MV-4-11 (cell line): ENCODE data around the gene CCR3.
A peak's percentile ranks its signal among the peaks of the same experiment; 100 is the strongest.

Source experiments
- DNase-seq: peaks from one replicate; lab custom pipeline; 2025; lab: John Stamatoyannopoulos, UW

CCR3 gene

DNA sequence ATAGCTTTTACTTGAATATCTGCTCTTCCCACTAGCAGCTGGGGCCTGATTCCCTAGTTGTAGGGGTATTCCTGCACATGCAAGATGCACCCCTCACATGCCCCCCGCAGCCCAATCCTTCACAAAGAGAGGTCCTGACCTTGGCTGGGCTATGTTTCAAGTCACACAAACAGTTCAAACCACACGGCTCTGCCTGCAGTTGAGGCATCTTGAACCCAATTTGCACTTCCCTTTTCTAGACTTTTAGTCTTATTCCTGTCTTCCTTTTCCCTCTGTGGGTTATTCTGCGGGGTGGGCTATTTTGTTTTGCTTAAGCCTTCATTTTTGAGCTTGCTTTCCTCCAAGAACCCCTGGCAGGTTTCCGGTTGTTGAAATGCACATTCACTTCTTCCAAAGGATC, 20.9 kb upstream of the CCR3 start:
- peak; percentile 95 for DNase-seq

GRCh38 chr3:46221938-46222337, 20.3 kb upstream of the CCR3 start:
- no peak for DNase-seq

DNA sequence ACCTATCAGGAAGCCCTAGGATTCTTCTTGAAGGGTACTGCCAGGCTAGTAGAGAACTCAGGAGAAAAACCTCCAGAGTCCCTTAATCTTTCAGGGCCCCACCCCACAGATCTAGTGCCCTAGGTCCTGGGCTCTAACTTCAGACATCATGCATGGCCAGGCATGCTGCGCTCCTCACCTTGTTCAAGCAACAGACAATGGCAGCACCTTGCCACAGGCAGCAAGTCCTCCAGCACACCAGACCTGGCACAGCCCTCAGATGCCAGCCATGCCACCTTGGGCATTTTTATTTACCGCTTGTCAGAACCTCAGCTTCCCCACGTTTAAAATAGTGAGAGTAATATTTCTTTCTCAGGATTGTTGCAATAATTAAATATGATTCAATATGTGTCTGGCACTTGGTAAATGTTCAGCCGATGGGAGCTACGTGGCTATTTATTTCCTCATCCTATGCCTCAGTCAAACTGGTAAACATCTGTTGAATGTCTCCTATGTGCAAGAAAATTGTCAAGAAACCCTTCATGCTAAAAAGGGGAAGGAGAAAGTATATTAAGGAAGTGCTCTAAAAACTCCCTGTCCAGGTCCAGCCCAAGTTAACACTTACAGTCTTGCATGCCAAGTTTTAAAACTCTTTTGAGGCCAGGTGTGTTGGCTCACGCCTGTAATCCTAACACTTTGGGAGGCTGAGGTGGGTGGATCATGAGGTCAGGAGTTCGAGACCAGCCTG, 19.7 kb upstream of the CCR3 start:
- peak; percentile 99 for DNase-seq

DNA sequence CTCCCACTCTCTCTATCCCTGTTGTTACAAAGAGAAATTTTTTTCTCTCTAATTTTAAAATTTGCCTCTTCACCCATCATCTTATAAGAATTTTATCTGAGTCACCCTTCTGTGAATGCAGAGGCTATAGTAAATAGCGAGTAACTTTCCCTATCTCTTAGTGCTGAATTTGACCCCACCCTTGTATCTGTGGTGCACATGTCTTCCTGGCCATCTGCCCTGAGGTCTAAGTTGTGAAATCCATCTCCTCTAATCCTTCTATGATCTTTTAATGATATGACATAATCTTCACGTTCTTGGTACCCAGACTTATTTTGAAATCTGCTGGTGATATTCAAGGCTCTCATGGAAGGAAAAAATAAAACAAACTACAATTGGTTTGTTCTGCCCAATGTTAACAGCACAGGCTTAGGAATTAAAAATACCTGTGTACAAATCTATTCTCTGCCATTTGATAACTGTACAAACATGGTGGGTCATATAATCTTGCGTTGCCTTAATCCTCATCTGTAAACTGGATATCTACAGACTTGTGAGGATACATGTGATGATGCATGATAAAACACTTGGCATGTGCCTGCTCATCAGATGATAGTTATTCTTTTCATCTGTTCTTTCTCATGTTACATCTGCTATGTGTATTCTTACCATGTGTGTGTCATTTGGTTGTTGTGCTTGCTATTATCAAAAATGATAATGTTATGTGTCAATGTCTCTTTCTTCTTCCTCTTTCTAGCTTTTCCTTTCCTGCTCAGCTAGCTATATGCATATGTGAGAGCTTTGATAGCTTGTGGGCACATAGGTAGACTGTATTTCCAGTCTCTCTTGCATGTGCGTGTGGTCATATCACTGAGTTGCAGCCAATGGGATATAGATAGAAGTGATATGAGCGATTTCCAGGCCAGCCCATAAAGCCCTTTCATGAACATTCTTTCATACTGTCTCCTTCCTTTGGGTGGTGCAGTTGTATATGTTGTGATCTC, 13.7 kb upstream of the CCR3 start:
- peak; percentile 99 for DNase-seq

GRCh38 chr3:46231323-46231722, 10.9 kb upstream of the CCR3 start:
- DNase-seq = no peak

DNA sequence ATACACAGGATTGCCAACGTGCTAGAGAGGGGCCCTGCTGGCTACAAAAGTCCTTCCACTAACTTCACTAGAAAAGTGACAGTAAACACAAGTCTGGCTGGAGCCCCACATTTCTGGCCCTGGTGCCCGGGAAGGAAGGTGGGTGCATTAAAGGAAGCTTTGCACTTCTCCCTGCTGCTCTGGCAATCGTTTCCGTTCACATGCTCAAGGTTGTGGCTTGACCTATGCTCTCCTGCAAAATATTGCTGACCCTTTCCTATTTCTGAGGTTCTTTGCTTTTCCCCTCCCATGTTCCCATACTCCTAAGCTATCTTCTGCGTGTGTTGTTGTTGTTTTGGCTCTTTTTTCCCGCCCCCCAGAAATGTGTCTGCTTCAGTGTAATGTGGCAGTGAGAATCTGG, 9.1 kb upstream of the CCR3 start:
- DNase-seq = no peak

GRCh38 chr3:46235425-46235824, 6.8 kb upstream of the CCR3 start:
- no peak for DNase-seq

DNA sequence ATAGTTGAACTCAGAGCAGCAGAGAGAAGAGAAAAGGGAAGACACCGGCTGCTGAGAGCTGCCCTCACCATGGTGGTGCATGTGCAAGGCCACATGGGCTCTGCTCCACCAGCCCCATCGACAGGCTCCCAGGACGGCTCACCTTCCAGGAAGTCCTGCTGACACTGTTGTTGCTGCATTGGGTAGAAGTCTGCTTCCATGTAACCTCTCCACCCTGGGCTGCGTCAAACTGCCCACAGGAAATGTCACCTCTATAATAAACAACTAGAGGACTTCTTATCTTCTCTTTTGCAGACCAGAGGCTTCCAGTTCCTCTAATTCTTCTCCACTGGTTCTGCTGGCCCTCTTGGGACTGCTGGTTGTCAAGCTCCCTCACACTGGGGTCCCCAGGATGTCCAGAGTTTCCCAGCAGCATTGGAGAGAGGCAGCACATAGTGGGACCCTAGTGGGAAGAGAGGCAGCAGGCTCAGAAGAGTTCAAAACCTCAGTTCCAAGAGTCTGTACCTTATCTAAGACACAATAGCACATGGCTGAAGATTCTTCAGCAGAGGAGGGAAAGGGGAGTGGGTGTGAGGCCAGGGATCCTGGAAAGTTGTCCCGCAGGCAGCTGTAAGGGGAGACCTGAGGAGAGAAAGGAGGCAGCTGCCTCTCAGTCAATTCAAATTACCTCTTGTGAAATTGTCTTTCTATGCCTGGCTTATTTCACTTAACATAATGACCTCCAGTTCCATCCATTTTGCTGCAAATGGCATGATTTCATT, 5.8 kb upstream of the CCR3 start:
- peak; percentile 67 for DNase-seq

DNA sequence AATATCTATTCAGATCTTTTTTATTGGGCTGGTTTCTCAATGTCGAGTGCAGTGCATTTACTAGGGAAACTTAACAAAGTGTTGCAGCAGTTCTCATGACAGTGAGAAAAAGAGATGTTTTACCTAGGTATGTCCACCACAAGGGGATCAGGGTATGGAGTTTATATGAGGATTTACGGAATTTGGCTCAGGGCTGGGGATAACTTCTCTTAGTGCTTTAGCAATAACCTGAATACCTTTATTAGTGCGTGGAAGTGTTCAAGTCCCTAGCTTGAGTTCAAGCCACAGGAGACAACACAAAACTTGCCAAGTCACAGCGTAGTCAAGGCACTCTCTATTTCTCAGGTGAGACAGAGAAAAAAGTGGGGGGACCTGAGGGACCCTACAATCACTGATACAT, 3.9 kb upstream of the CCR3 start:
- no peak for DNase-seq

- no peak for DNase-seq
Measured at GRCh38 chr3:46239301-46239938, 2.8 kb upstream of the CCR3 start.

GRCh38 chr3:46239952-46240351, 2.3 kb upstream of the CCR3 start:
- no peak for DNase-seq

DNA sequence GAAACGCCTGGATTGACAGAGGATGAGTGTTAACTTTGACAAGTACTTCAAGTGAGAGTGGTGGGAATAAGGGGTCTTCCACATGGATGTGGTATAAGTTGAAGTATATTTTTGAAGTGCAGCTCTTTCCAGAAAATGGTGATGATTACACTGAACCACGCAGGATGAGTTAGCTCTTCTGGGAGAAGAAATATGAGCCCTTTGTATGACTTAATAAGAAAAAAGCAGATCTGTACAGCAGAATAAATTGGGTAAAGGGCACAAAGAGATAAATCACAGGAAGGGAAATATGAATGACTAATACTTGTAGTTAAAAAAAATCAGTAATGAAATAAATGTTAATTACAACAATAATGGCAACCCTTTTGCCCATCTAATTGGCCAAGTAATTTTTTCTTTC, 1.3 kb downstream of the CCR3 start:
- no peak for DNase-seq

DNA sequence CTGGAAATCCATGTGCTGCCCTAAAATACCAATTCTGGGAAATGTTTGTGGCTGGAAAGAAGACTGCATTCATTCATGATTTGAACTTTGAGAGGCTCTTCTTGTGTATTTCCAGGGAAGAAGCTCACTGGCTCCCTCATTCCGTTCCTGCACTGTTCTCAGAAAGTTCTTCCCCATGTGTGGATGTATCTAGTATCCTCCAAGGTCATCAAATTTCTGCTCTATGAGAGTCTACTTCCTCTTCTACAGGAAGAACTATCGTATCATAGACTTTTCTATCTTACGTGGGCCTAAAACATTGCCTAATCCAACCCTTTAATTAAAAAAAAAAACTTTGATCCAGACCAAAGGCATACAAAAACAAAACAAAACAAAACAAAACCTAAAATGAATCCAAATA, 2.9 kb downstream of the CCR3 start:
- DNase-seq = peak; percentile 41

GRCh38 chr3:46252980-46253379, 10.7 kb downstream of the CCR3 start:
- DNase-seq = no peak

DNA sequence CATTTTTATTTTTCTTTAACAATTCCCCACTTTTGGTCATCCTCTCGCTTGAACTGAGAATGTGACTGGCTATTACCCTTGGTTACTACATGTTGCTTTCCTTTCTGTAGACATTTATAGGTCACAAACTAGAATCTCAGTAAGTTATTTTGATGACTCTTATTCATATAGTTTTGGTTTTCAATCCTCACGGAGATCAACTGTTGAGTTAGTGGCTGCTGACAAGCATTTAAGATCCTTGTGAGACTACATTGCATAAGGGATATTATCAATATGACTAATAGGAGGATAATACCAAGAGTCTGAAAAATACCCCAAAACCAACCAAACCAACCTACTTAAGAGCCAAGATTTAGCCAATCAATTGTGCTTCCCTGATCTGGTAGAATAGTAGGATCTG, 16.3 kb downstream of the CCR3 start:
- no peak for DNase-seq

DNA sequence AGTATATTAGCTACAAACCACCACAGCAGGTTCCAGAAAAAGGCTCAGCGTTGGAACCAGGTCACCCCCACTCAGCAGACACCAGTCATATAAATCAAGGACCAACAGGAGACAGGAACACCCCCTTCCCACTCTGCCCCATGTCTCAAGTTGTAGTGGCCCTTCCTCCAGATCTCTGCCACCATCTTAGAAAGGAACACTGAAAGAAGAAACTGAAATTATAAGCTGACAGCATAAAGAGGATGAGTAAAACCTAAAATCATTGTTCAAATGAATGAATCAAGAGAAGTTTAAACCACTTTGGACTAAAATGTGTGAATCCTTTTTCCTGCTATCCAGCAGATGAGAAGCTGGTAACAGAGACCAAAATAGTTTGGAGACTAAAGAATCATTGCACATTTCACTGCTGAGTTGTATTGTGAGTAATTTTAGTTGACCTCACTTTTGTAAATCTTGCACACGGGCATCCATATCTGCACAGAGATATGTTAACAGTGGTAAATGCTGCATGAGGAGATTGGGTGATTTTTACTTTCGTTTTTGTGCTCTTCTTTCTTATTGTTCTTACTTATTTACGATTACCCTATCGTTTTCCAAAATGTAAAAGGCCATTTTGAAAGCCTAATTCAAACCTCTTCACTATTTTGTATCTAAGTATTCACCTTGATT, 19.8 kb downstream of the CCR3 start:
- DNase-seq = no peak

DNA sequence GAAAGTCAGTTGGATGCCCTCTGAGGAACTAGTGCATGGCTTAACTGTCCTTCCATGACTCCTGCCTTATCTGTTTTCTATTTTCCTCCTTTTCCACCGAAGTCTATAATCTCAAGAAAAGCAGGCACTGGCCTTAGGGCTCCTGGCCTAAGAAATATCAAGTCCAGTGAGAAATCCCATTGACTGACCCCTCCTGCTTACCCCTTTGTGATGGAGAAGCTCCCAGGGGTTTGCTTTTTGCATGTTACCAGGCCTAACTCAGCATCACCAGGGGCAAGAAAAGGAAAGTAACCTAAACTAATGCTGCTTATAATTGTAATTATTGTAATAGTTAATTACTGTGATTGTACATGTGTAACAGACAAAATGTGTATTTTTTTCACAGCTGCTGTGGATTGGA, 21.7 kb downstream of the CCR3 start:
- DNase-seq = no peak

DNA sequence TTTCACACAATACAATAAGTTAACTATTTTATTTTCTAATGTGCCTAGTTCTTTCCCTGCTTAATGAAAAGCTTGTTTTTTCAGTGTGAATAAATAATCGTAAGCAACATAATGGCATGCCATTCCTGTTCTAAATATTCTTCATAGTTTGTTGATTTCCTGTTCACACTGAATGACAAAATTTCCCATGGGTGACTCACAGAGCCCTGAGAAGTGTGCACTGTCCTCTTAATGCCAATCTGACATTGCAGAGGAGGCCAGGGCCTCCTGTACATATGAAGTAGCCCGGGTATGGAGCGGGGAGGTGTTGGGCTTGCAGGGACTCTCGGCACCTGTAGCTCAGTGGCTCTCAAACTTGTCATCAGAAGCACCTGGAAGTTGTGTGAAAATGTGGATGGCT, 24.3 kb downstream of the CCR3 start:
- no peak for DNase-seq

DNA sequence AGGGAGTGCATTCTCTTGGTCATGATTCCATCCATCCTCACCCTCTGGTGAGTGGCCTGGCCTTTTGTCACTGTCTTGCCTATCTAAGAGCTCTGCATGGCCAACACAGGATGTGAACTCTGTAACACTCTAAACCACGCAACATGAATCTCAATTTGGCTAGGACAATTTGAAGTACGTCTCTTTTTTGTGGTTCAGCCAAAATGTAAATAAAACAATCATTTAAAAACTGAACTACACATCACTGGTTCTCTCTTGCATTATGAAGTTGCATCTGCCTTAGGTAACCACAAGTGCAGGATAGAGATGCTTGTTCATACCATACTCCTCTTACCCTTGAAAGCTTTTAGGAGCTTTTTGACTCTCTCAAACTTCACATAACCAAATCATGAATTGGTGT, 27.3 kb downstream of the CCR3 start:
- peak; percentile 9 for DNase-seq

DNA sequence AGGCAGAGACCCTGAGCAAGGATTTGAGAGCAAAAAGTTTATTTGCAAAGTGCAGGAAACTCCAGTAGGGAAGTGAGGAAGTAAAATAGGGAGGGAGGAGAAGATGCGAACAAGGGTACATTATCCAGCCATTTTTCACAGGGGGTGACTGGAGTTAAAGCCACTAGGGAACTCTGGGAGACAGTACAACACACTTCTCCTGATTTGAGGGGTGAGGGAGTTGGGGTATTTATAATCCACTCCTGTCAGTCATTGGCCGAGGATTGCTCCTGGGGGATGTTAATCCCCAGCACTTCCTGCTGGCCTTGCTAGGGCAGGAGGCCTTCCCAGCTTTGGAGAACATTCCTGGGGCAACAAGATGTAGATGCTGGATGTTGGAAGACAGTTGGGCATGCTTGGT, 28.2 kb downstream of the CCR3 start:
- no peak for DNase-seq

DNA sequence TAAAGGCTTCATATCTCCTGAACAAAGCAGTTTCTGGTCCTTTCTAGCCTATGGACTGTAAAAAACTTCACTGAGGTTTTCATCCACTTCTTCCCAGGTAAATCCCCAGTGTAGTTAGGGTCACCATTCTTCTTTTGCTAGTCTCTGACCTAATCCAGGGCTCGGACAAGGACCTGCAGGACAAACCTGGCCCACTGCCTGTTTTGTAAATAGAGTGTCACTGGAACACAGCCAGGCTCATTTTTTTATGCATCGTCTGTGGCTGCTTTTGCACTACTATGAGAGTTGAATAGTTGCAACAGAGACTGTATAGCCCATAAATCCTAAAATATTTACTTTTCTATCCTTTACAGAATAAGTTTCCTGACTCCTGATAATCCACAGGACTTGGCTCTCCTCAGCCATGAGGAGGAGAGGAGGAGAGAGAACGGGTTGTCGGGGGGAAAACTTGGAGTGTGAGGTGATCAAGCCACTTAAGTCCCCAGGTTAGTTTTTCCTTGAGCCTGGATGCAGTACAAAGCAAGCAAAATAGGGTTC, 29.0 kb downstream of the CCR3 start:
- DNase-seq = no peak
